HEK293T (cell line): ENCODE measurements around the gene VPS45.

Experiments
- CTCF ChIA-PET: fragments of 350-600 bp; formaldehyde crosslinking; extraction: SDS; loops from one replicate; lab custom pipeline; 2021; ENCODE audit warnings: antibody characterized with exemption, inconsistent platforms; lab: Yijun Ruan, JAX
- POLR2A ChIA-PET: fragments of 350-600 bp; formaldehyde crosslinking; extraction: SDS; loops from one replicate; lab custom pipeline; 2020; ENCODE audit warnings: antibody characterized with exemption, inconsistent platforms; lab: Yijun Ruan, JAX
- DNase-seq: peaks from one replicate; pipeline ENCODE4 v3.0.0; 2012; ENCODE audit warnings: mixed read lengths; ENCODE audit errors: extremely low spot score
- ARNT ChIP-seq: fragments of 450-650 bp; IDR thresholded peaks from 2 replicates; pipeline ENCODE4 v1.6.1; 2017; ENCODE audit warnings: mild to moderate bottlenecking
- BHLHE40 ChIP-seq: fragments of 450-650 bp; IDR thresholded peaks from 2 replicates; pipeline ENCODE4 v1.6.1; 2016; ENCODE audit warnings: mild to moderate bottlenecking, moderate library complexity, borderline replicate concordance
- CTBP1 ChIP-seq: fragments of 450-650 bp; IDR thresholded peaks from 2 replicates; pipeline ENCODE4 v1.6.1; 2016; ENCODE audit warnings: borderline replicate concordance
- ELF4 ChIP-seq: fragments of 450-650 bp; IDR thresholded peaks from 2 replicates; pipeline ENCODE4 v1.6.1; 2017; ENCODE audit warnings: antibody characterized with exemption
- FOXA1 ChIP-seq: fragments of 450-650 bp; IDR thresholded peaks from 2 replicates; pipeline ENCODE4 v1.6.1; 2016; ENCODE audit warnings: mild to moderate bottlenecking
- FOXK2 ChIP-seq: fragments of 450-650 bp; IDR thresholded peaks from 2 replicates; pipeline ENCODE4 v1.6.1; 2016; ENCODE audit warnings: mild to moderate bottlenecking
- FOXM1 ChIP-seq: fragments of 450-650 bp; IDR thresholded peaks from 2 replicates; pipeline ENCODE4 v1.6.1; 2017; ENCODE audit warnings: mild to moderate bottlenecking, borderline replicate concordance
- HDGF ChIP-seq: fragments of 450-650 bp; IDR thresholded peaks from 2 replicates; pipeline ENCODE4 v1.6.1; 2017; ENCODE audit warnings: antibody characterized with exemption, borderline replicate concordance
- L3MBTL2 ChIP-seq: fragments of 450-650 bp; conservative IDR thresholded peaks from 2 replicates; pipeline ENCODE4 v1.6.1; 2016; ENCODE audit warnings: mild to moderate bottlenecking
- LEF1 ChIP-seq: fragments of 450-650 bp; IDR thresholded peaks from 2 replicates; pipeline ENCODE4 v1.6.1; 2017; ENCODE audit warnings: mild to moderate bottlenecking, borderline replicate concordance
- NFRKB ChIP-seq: fragments of 450-650 bp; IDR thresholded peaks from 2 replicates; pipeline ENCODE4 v1.6.1; 2016; ENCODE audit warnings: mild to moderate bottlenecking, moderate library complexity
- PKNOX1 ChIP-seq: fragments of 450-650 bp; IDR thresholded peaks from 2 replicates; pipeline ENCODE4 v1.6.1; 2016
- SP1 ChIP-seq: fragments of 450-650 bp; IDR thresholded peaks from 2 replicates; pipeline ENCODE4 v1.6.1; 2017
- SUZ12 ChIP-seq: fragments of 450-650 bp; IDR thresholded peaks from 2 replicates; pipeline ENCODE4 v1.6.1; 2016; ENCODE audit warnings: mild to moderate bottlenecking
- TARDBP ChIP-seq: fragments of 450-650 bp; IDR thresholded peaks from 2 replicates; pipeline ENCODE4 v1.6.1; 2016
- ZNF384 ChIP-seq: fragments of 450-650 bp; IDR thresholded peaks from 2 replicates; pipeline ENCODE4 v1.6.1; 2016

Gene VPS45

DNA sequence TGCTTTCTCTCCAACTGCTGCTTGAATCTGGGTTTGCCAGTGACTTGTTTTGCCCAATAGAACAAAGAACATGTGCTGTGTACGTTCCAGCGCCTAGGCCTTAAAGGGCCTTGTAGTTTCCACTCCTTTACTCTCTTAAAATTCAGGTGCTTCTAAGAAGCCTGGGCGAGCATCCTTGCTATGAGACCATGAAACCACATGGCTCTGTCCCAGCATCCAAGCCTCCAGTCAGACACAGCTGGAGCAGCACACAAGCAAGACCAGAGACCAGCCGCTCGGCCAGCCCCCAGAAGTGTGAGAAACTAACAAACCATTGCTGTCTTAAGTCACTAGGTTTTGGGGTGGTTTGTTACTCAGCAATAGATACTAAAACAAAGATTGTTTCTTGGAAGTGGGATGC lies 97.2 kb downstream of the VPS45 start:
- POLR2A ChIA-PET, result interaction anchor here (2.0 kb wide), 1 partner anchor 97 kb away, joined by 9 read pairs; the partner anchor contains the start of gene VPS45
- no peak for DNase-seq
- no peak for TF ChIP-seq NFRKB
- no peak for TF ChIP-seq ARNT
- CTCF ChIA-PET, result interaction anchor here (1.7 to 2.5 kb wide), 2 partner anchors 15 to 92 kb away, joined by 4 to 16 read pairs; partner anchors contain the start of gene PLEKHO1

DNA sequence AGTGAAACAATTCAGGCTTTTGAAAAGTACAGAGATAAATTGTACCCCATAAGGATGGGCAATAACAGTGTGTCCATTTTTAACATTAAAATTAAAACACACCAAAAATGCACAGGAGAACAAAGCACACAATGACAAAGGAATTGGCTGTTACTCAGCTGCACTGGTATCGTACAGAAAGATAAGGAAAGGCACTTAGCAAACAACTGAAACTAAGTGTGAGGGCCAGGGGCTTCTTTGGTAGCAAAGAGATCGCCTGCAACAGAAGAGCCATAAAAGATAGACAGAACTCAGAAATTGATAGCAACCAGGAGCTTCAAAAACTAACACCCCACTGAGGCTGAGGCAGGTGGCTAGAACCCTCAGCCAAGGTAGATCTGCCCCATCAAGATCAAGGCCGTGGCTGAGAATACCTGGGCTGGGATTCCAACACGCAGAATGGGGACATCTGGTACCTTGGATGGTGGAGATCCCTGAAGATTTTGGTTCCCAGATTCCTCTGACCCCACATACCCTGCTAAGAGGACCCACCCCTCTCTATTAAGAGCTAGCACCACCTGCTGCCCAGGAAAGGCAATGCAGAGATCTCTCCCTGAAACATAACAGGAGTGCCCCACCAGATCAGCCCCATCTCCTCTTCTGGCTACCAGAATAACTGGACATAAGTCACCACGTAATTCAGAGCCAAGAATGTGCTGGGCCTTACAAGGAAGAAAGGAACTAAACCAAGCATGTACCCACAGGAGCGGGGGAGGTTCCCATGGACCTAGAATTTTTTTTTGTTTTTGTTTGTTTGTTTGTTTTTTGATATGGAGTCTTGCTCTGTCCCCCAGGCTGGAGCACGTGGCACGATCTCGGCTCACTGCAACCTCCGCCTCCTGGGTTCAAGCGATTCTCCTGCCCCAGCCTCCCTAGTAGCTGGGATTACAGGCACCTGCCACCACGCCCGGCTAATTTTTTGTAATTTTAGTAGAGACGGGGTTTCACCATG lies 98.3 kb downstream of the VPS45 start:
- ChIA-PET CTCF (interaction anchor here (0.5 to 2.5 kb wide), 12 partner anchors 9 to 227 kb away, joined by 3 to 16 read pairs (median 4); partner anchors contain the start of gene PLEKHO1), POLR2A (interaction anchor here (0.7 to 1.3 kb wide), 4 partner anchors 98 to 279 kb away, joined by 3 to 10 read pairs (median 3); partner anchors contain the start of gene VPS45)
- TF ChIP-seq LEF1 (no peak), ELF4 (no peak), FOXA1 (no peak), ZNF384 (no peak), L3MBTL2 (no peak; the same call in none of the 2 replicates), NFRKB (no peak), ARNT (no peak), PKNOX1 (no peak), SP1 (no peak), FOXK2 (no peak), TARDBP (no peak), BHLHE40 (no peak), FOXM1 (no peak), SUZ12 (no peak), CTBP1 (no peak), HDGF (no peak)
- DNase-seq, result peak; percentile 75

DNA sequence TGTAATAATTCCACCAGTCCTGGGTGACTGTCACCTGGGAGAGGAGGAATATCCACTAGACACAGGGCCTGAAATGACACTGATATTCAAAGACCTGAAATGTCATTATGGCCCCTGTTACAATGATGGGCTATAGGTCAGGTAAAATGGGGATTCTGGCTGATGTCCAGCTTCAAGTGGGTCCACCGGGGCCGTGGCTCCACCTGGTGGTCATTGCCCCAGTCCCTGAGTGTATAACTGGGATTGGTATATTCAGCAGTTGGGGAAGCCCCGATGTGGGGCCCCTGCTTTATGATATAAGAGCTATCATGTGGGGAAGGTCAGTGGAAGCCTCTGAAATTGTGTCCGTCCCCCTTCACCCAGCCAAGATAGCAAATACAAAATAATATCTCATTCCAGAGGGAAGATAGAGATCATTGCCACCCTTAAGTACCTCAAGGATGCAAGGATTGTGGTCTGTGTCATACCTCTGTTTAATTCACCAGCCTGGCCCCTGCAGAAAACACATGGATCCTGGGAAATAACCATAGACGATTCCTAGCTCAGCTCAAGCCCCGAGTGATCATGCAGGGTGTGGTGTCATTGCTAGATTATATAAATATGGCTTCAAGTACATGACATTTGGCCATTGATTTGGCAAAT lies 101.5 kb downstream of the VPS45 start:
- no peak for TF ChIP-seq SP1
- TF ChIP-seq NFRKB, result no peak
- DNase-seq, result peak; percentile 77
- ChIA-PET CTCF (interaction anchor here (0.6 to 1.5 kb wide), 12 partner anchors 8 to 248 kb away, joined by 3 to 10 read pairs (median 3); partner anchors contain the start of genes OTUD7B and VPS45), POLR2A (interaction anchor here (0.7 to 2.3 kb wide), 2 partner anchors 19 to 282 kb away, joined by 3 to 14 read pairs; a partner anchor contains a TSS)

DNA sequence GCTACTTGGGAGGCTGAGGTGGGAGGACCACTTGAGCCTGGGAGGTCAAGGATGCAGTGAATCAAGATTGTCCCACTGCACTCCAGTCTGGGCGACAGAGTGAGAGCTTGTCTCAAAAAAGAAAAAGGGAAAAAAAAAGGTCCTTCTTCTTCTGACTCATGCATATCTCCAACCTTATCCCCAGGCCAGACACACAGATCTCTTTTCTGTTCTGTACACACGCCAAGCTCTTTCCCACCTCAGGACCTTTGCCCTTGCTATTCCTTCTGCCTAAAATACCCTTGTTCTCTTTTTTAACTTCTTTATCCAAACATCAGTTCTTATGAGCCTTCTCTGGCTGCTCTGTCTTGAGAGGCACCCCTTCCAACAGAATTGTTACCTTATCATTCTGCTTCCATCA lies 104.2 kb downstream of the VPS45 start:
- DNase-seq, result no peak
- TF ChIP-seq LEF1 (no peak), TARDBP (no peak), FOXK2 (no peak), SP1 (no peak), NFRKB (no peak), BHLHE40 (no peak), CTBP1 (no peak), PKNOX1 (no peak), ZNF384 (no peak), ELF4 (no peak)
- ChIA-PET CTCF (interaction anchor here (0.8 kb wide), 1 partner anchor 15 kb away, joined by 4 read pairs; no protein-coding TSS in a partner anchor), POLR2A (interaction anchor here (1.3 kb wide), 1 partner anchor 284 kb away, joined by 4 read pairs; a partner anchor contains a TSS)

DNA sequence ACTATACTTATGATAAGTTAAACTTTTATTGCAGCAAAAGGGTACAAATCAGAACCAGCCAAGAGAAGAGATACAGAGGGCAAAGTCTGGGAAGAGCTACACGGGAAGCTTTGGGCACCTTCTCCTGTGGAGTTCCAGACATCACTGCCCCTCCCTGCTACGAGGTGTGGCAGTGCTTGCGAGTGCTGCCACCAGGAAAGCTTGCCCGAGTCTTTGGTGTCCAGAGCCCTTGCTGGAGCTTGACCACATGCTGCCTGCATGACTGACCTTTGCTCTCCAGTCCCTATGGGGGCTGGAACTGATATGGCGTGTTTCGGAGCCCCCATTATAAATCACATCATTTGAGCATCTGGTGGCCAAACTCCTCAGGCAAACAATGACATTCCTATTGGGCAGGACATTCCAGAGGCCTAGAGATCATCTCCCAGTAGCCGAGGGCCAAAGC lies 105.6 kb downstream of the VPS45 start:
- ChIA-PET POLR2A (no interaction called here), CTCF (no interaction called here)
- TF ChIP-seq FOXK2 (no peak), FOXA1 (no peak), HDGF (no peak), NFRKB (no peak), LEF1 (no peak), ELF4 (no peak), L3MBTL2 (no peak)
- DNase-seq, result no peak

GRCh38 chr1:150176593-150176992 lies 109.0 kb downstream of the VPS45 start:
- CTCF ChIA-PET, result interaction anchor here (1.3 kb wide), 1 partner anchor 15 kb away, joined by 3 read pairs; no protein-coding TSS in a partner anchor
- POLR2A ChIA-PET, result interaction anchor here (1.2 to 1.7 kb wide), 2 partner anchors 109 to 248 kb away, joined by 3 read pairs; partner anchors contain the start of gene VPS45
- DNase-seq, result no peak
- no peak for TF ChIP-seq FOXK2
- no peak for TF ChIP-seq FOXA1
- no peak for TF ChIP-seq NFRKB
- TF ChIP-seq ZNF384, result no peak
- no peak for TF ChIP-seq ELF4
- TF ChIP-seq BHLHE40, result no peak
- TF ChIP-seq LEF1, result no peak
- no peak for TF ChIP-seq ARNT
- no peak for TF ChIP-seq CTBP1
- TF ChIP-seq PKNOX1, result no peak
- no peak for TF ChIP-seq SP1
- no peak for TF ChIP-seq TARDBP
- TF ChIP-seq L3MBTL2, result no peak
- TF ChIP-seq HDGF, result no peak
- no peak for TF ChIP-seq FOXM1
